ENCODE data around the gene ARFGAP3.

- TF ChIP-seq CTCF (IDR thresholded peaks at IDR 0.05) (no peak), POLR2A (IDR thresholded peaks at IDR 0.05) (no peak)
Measured at GRCh38 chr22:42752230-42752746, 104.8 kb downstream of the ARFGAP3 start.

Data from upper lobe of left lung (tissue), 4 donors.